Adrenal gland (tissue), 12 donors: ENCODE results near the gene OARD1. TPM values are rescaled to one million over a fixed set of nuclear protein-coding genes. Genes with fewer than 3 reads are reported as not detected.

Source experiments
- DNase-seq, 7 donors: peaks; one replicate each; pipeline ENCODE4 v3.0.0-alpha.2; 2019 to 2020
- H3K27ac ChIP-seq, 5 donors: fragments of 200-600 bp; sonication (generic) in 4 of 5; 1 replicate in 3 of 5; 2 replicates in 2 of 5; pipeline versions ENCODE4 v1.5.1 to v1.8.0; 2016 to 2020; ENCODE audit warnings: mild to moderate bottlenecking in 1 of 5
- H3K27me3 ChIP-seq: fragments of 200-600 bp; 2 replicates; pipeline ENCODE4 v1.8.0; 2021
- H3K36me3 ChIP-seq, 2 donors: fragments of 200-600 bp; replicated peaks in 1 of 2; 1 replicate in 1 of 2; 2 replicates in 1 of 2; pipeline versions ENCODE4 v1.5.1 to v1.8.0; 2018 to 2022
- H3K4me1 ChIP-seq, 2 donors: fragments of 200-600 bp; replicated peaks in 1 of 2; 1 replicate in 1 of 2; 2 replicates in 1 of 2; pipeline versions ENCODE4 v1.5.1 to v1.8.0; 2018 to 2021
- H3K4me3 ChIP-seq, 4 donors: fragments of 200-600 bp; sonication (generic) in 3 of 4; one replicate each; pipeline ENCODE4 v1.5.1; 2016 to 2018
- H3K9me3 ChIP-seq, 3 donors: fragments of 200-600 bp; sonication (generic) in 1 of 3; replicated peaks in 1 of 3; 1 replicate in 2 of 3; 2 replicates in 1 of 3; pipeline versions ENCODE4 v1.5.1 to v1.8.0; 2016 to 2021
- CTCF ChIP-seq, 6 experiments: fragments of 450-650 bp in 4 of 6; fragments of 200-600 bp in 2 of 6; sonication (generic) in 1 of 6; IDR thresholded peaks; 1 replicate in 5 of 6; 2 replicates in 1 of 6; pipeline versions ENCODE4 v1.5.1 to v1.8.0; 2016 to 2021; ENCODE audit warnings: antibody characterized with exemption in 6 of 6, mild to moderate bottlenecking in 2 of 6, moderate library complexity in 1 of 6
- POLR2A ChIP-seq, 2 donors: fragments of 450-650 bp; IDR thresholded peaks; one replicate each; pipeline ENCODE4 v1.6.1; 2017; ENCODE audit warnings: antibody characterized with exemption in 2 of 2, mild to moderate bottlenecking in 2 of 2, moderate library complexity in 1 of 2
- WGBS, 4 donors: extraction: QIAGEN DNeasy Blood & Tissue Kit in 2 of 4; methylation state at CpG; one replicate each; pipeline versions ENCODE4 v1.1.5 to v1.1.7; 2013 to 2017; 5-methylcytosine and 5-hydroxymethylcytosine counted together
- intact Hi-C, 2 donors: fragments of 100-400 bp; cut with DNase I; formaldehyde crosslinking; loops; one replicate each; pipeline versions ENCODE4 v1.14.1 to v1.15.0; 2022 to 2023
- polyA plus RNA-seq, 3 donors: library from polyadenylated mRNA; stranded (reverse); fragments of 200-250 nt in 2 of 3; fragments of 350-450 nt in 1 of 3; fragmentation: Illumina TruSeq in 1 of 3; extraction: RNeasy Lipid Tissue Mini Kit (QIAGEN cat#74804) in 1 of 3; gene quantifications; one replicate each; pipeline ENCODE4 v1.2.3, GENCODE V29; 2013 to 2014
- total RNA-seq, 9 donors: library from RNA; depleted of rRNA in 4 of 9; stranded (reverse); fragments of >200 nt in 4 of 9; fragments of 120-200 nt in 1 of 9; fragmentation: NEBNext Ultra II Directional in 1 of 9; extraction: Animal tissue kit (Norgen Biotek cat#: 25700) in 1 of 9; gene quantifications; one replicate each; pipeline versions ENCODE4 v1.1.0 to v1.2.4, GENCODE V29; 2013 to 2023
- donor health status: healthy with polysubstance abuse.
- donor health status: Bipolar disorder and iron deficiency.
- donor health status: DM: yes; HTN: yes; CAD: no.
- donor health status: DM: no; HTN: no; CAD: no.
- donor health status: DM: no; HTN: no; CAD: no.
- donor health status: DM: yes; HTN: yes; CAD: no.

The OARD1 gene
- total and polyA plus RNA-seq, 12 donors, result 10.1 to 44.4 (median 24.1) TPM

GRCh38 chr6:41111017-41111416 lies 38.9 kb upstream of the OARD1 start:
- no peak overlapping the region for H3K27ac ChIP-seq
- no peaks in the 10 kb centered on the region for H3K36me3 ChIP-seq
- no peak for DNase-seq

GRCh38 chr6:41103847-41104246 lies 31.7 kb upstream of the OARD1 start:
- intact Hi-C loops, result no loop called here
- H3K27me3 ChIP-seq, result no peaks in the 10 kb centered on the region
- 90 to 96% (median 93%) methylated on average over 3 of the region's 3 CpGs for WGBS, 4 donors
- no peak overlapping the region for H3K4me3 ChIP-seq
- TF ChIP-seq CTCF (IDR thresholded peaks at IDR 0.05), result no peak
- TF ChIP-seq POLR2A (IDR thresholded peaks at IDR 0.05), result no peak
- no peaks in the 10 kb centered on the region for H3K9me3 ChIP-seq
- no peak overlapping the region for H3K27ac ChIP-seq
- H3K4me1 ChIP-seq, result no peaks in the 10 kb centered on the region
- H3K36me3 ChIP-seq, result peaks cover 0 to 12% of the 10 kb centered on the region in 2 donors
- no peak for DNase-seq

More at GRCh38 chr6:41111017-41111416, 38.9 kb upstream of the OARD1 start:
- 84 to 95% (median 92%) methylated on average over 3 of the region's 3 CpGs for WGBS, 4 donors
- Histone ChIP-seq H3K4me3 (no peak overlapping the region), H3K27me3 (no peaks in the 10 kb centered on the region), H3K9me3 (no peaks in the 10 kb centered on the region), H3K4me1 (no peaks in the 10 kb centered on the region)
- intact Hi-C loops, result no loop called here
- TF ChIP-seq CTCF (IDR thresholded peaks at IDR 0.05) (no peak), POLR2A (IDR thresholded peaks at IDR 0.05) (no peak)

GRCh38 chr6:41100871-41101287 lies 28.7 kb upstream of the OARD1 start:
- TF ChIP-seq CTCF (IDR thresholded peaks at IDR 0.05) (no peak), POLR2A (IDR thresholded peaks at IDR 0.05) (no peak)
- peak in 1 of 7 donors; percentile 12 for DNase-seq
- intact Hi-C loops, result no loop called here
- H3K27ac ChIP-seq, result no peak overlapping the region
- H3K27me3 ChIP-seq, result no peaks in the 10 kb centered on the region
- H3K36me3 ChIP-seq, result peaks cover 0 to 41% of the 10 kb centered on the region in 2 donors
- no peak overlapping the region for H3K4me3 ChIP-seq
- 75 to 90% (median 80%) methylated on average over 2 to 42 of the region's 42 CpGs for WGBS, 4 donors
- peaks cover 0 to 17% of the 10 kb centered on the region in 2 donors for H3K4me1 ChIP-seq
- H3K9me3 ChIP-seq, result no peaks in the 10 kb centered on the region

- Histone ChIP-seq H3K4me3 (no peak overlapping the region), H3K9me3 (no peaks in the 10 kb centered on the region), H3K27me3 (no peaks in the 10 kb centered on the region), H3K27ac (no peak overlapping the region), H3K36me3 (peaks cover 0 to 66% of the 10 kb centered on the region in 2 donors), H3K4me1 (peaks cover 0 to 21% of the 10 kb centered on the region in 2 donors)
- DNase-seq, result no peak
- WGBS, 4 donors, result 72 to 80% (median 77%) methylated on average over 3 of the region's 3 CpGs
- no peak for TF ChIP-seq POLR2A (IDR thresholded peaks at IDR 0.05)
- no peak for TF ChIP-seq CTCF (IDR thresholded peaks at IDR 0.05)
- intact Hi-C loops, result no loop called here
These were observed 26.2 kb upstream of the OARD1 start for GRCh38 chr6:41098366-41098765.
